ENCODE measurements around the gene ASS1. TPM values are rescaled to one million over a fixed set of nuclear protein-coding genes. Genes with fewer than 3 reads are reported as not detected.
A peak's percentile ranks its signal among the peaks of the same experiment; 100 is the strongest.

The ASS1 gene
- total and polyA plus RNA-seq, 2 of the 13 experiments (the other 11 are each of a cell fraction or from before 2014, with no cell fraction given) = 77.6 to 122 TPM

- no peak for TF ChIP-seq ZNF407 (CRISPR knock-in tag; IDR thresholded peaks at IDR 0.05; ENCODE audit: not compliant biosample characterization)
- peak; percentile 97 for TF ChIP-seq ZNF788 (CRISPR knock-in tag; IDR thresholded peaks at IDR 0.05; ENCODE audit: borderline replicate concordance)
- peak; percentile 85 for TF ChIP-seq HMG20A (CRISPR knock-in tag; IDR thresholded peaks at IDR 0.05; ENCODE audit: borderline replicate concordance)
- peak; percentile 99 for TF ChIP-seq FOXC1 (CRISPR knock-in tag; IDR thresholded peaks at IDR 0.05; ENCODE audit: borderline replicate concordance)
- no peak for TF ChIP-seq ZNF7 (CRISPR knock-in tag; IDR thresholded peaks at IDR 0.05)
- peak; percentile 61 for TF ChIP-seq MED13 (CRISPR knock-in tag; IDR thresholded peaks at IDR 0.05)
- no peak for TF ChIP-seq SNRNP70 (IDR thresholded peaks at IDR 0.05; ENCODE audit: low read depth, low read length)
- TF ChIP-seq ZNF746 (CRISPR knock-in tag; IDR thresholded peaks at IDR 0.05) = peak; percentile 82; the same call in 1 of the 2 replicates
- TF ChIP-seq ADNP (CRISPR knock-in tag; IDR thresholded peaks at IDR 0.05) = no peak
- no peak for TF ChIP-seq ZFP62 (CRISPR knock-in tag; IDR thresholded peaks at IDR 0.05)
- TF ChIP-seq PBX2 (CRISPR knock-in tag; IDR thresholded peaks at IDR 0.05) = peak; percentile 76
- no peak for TF ChIP-seq ZNF615 (CRISPR knock-in tag; IDR thresholded peaks at IDR 0.05; ENCODE audit: borderline replicate concordance)
- 0 out of 2 replicates have a peak, but pooled peaks have one; percentile 58 for TF ChIP-seq ZMYM2 (CRISPR knock-in tag; IDR thresholded peaks at IDR 0.05)
- no peak for TF ChIP-seq ZNF496 (CRISPR knock-in tag; IDR thresholded peaks at IDR 0.05; ENCODE audit: insufficient replicate concordance)
- peak; percentile 88 for TF ChIP-seq TEAD3 (CRISPR knock-in tag; optimal IDR thresholded peaks at IDR 0.05; ENCODE audit: borderline replicate concordance)
- TF ChIP-seq GMEB2 (CRISPR knock-in tag; IDR thresholded peaks at IDR 0.05; ENCODE audit: low read depth) = no peak
- TF ChIP-seq ZNF557 (CRISPR knock-in tag; IDR thresholded peaks at IDR 0.05) = peak; percentile 92; the same call in 1 of the 2 replicates
These were observed 5.7 kb downstream of the ASS1 start (continued) for GRCh38 chr9:130450344-130451003.

All from HepG2 (cell line).